HG02981 (cell line): ENCODE results near the gene TBC1D22B.
A peak's percentile ranks its signal among the peaks of the same experiment; 100 is the strongest.
"Not testable (repeated sequence)": the region's sequence is repeated elsewhere in the genome, so short reads cannot be mapped to it uniquely, and the experiment has no call there.

ENCODE experiments used
- ATAC-seq: cut with Tn5 transposase; IDR thresholded peaks from one replicate; pipeline ENCODE4 v1.9.1; 2021; ENCODE audit warnings: mild to moderate bottlenecking, moderate library complexity; ENCODE audit not compliant: unreplicated experiment

Gene TBC1D22B

DNA sequence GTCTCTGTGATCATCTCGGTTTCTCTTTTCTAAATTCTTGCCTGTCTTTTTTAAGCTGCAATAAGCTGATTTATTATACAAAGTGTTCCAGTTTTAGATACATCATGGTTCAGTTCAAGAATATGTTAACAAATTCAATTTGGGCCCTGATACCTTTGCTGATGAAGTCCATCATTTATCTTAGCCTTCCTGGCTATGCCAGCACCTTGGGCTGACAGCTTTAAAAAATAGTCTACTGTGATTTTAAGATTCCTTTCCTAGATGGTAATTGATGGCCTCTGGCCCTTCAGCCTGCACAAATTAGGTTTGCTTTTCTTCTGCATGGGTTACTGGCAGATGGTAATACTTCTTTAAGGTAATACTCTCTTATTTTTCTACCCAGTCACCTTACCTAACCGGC lies 7.4 kb downstream of the TBC1D22B start:
- ATAC-seq = no peak

DNA sequence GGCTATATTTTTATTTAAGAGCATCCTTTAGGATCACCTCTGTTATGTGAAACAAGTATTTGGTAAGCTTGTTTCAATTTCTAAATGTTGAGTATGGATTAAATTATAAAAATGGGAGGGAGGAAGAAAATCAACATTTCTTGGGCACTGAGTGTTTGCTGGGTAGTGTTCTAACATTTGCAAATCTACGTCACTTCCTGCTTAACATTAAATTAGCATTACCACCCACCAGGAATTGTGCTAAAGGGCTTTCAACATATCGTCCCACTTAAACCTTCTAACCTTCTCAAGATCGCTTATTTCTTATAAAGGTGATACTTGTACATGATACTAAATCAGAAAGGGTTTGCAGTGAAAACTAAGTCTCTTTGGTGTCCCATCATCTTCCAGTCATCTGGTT lies 8.3 kb downstream of the TBC1D22B start:
- ATAC-seq = no peak

GRCh38 chr6:37269105-37269504 lies 11.5 kb downstream of the TBC1D22B start:
- no peak for ATAC-seq

GRCh38 chr6:37272834-37273566 lies 15.4 kb downstream of the TBC1D22B start:
- no peak for ATAC-seq

DNA sequence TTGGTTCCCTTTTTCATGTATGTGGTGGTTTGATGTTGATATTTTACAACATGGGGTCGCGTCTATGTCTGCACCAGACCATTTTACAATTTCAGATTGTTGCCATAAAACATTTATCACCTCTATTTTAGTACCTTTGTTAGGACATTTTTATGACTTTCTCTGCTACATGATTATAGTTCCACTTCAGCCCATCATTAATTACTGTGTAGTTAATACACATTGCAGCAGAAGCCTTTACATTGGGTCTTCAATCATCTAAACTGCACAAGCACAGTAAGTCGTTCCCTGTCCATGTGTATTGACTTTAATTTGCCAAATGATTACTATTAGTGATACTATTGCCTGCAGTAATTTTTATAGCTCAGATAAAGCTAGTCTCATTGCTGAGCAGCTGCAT lies 16.1 kb downstream of the TBC1D22B start:
- no peak for ATAC-seq

DNA sequence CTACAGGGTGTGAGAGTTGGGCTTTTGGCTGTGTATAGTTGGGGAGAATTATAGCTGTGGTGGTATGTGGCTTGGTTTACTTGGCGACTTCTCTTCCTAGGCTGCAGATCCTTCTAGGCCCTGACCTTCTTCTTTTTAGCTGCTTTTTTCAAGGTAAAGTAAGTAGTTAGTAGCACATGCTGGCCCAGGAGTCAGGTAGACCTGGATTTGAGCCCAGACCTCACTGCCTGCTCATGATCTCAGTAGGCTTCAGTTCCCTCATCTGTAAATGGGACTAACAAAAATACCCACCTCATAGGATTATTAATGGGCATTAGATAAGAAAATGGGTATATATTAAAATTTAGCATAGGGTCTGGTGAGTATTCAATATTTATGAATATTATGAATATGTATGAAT lies 17.8 kb downstream of the TBC1D22B start:
- no peak for ATAC-seq

DNA sequence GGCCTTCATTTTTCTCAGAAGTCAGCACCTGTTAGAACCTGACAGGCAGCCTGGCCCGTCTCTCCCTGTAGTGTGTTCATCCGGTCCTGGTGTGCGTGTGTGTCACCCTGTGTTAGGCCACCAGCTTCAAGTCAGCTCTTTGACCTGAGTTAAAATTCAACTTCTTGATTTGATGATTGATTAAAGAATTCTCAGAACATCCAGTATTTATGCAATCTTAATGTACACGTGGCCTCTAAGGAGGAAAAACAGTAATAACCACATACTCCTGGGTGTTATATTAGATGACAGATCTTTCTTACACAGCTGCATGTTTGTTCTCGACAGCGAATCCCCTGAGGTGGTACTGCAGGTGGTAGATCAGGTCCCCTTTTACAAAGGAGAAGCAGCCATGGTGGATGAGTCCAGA lies 19.4 kb downstream of the TBC1D22B start:
- peak; percentile 70 for ATAC-seq

DNA sequence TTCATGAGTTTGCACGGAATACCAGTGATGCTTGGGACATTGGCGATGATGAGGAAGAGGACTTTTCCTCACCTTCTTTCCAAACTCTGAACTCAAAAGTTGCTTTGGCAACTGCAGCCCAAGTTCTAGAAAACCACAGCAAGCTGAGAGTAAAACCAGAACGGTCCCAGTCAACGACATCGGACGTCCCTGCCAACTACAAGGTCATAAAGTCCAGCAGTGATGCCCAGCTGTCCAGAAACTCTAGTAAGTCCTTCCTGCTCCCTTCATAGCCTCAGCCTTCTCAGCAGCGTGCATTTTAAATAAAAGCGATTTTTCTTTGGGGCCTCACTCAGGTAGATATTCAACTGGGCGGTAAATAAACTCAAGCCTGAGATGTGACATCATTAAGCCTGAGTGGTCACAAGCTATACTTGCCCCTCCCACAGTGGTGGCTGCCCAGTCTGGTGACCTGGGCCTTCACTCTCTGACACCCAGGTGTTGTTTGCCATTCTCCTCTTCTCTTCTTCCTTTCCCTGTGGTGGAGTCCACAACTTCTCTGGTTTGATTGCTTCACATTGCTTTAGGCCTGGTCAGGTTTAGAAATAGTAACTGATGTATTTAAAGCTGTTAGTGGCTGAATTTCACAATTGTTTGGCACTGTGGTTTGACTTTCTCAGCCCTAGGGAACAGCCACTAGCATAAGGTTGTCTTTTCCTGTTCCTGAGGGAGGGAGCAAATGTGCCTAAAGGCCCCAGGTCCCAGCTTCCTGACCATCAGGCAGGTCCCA lies 22.0 kb downstream of the TBC1D22B start:
- no peak for ATAC-seq

DNA sequence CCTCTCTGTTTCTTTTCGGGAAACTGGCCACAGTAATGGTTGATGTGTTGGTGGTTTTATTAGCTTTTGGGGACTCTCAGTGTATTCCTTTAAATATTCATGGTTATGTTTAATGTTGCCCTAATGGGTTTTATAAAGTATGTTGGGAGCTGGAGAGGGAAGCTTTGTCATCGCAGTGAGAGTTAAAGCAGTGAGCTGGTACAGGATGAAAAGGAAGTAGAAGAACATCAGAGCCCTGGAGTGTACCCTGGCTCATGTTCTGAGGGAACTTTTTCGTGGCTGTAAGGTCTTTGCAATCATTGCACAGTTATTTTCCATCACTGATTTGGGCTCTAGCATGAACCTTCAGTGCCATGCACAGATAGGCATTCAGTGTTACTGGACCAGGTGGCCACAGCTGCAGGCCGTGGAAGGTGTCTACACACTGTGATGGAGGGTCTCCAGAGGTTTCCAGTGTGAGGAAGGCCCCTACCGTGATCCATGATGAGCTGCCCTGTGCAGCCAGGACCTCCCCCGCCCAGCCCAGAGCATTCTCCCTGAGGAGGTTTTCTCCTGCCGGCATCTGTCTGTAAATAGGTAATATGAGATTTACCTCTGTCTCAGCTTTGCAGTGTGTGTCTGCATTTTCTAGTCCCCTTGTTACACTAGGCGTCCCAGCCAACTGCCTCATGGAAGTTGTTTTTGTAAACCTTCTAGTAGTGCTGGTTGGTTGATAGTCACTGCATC lies 22.8 kb downstream of the TBC1D22B start:
- ATAC-seq = no peak

GRCh38 chr6:37282371-37282770 lies 24.8 kb downstream of the TBC1D22B start:
- ATAC-seq = no peak

GRCh38 chr6:37283268-37283667 lies 25.7 kb downstream of the TBC1D22B start:
- no peak for ATAC-seq

GRCh38 chr6:37283671-37284151 lies 26.1 kb downstream of the TBC1D22B start:
- no peak for ATAC-seq

DNA sequence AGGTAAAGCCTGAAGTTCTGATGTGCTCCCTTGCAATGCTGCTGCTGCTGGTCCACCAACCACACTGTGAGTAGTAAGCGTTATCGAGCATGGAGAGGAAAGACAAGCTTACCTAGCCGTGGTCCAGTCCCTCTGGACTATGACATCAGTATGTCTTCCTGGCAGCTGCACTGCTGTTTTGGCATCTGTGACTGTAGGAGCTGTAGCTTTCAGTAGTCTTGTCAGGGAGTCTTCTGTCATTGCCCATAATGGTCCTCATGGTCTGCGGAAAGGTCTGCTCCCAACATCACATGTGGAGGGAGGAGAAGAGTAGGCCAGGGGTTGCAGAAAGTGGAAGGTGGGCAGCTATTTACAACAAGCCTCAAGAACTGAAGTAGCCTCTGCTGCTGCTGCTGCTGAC lies 27.2 kb downstream of the TBC1D22B start:
- no peak for ATAC-seq

GRCh38 chr6:37285861-37286311 lies 28.3 kb downstream of the TBC1D22B start:
- ATAC-seq = no peak

DNA sequence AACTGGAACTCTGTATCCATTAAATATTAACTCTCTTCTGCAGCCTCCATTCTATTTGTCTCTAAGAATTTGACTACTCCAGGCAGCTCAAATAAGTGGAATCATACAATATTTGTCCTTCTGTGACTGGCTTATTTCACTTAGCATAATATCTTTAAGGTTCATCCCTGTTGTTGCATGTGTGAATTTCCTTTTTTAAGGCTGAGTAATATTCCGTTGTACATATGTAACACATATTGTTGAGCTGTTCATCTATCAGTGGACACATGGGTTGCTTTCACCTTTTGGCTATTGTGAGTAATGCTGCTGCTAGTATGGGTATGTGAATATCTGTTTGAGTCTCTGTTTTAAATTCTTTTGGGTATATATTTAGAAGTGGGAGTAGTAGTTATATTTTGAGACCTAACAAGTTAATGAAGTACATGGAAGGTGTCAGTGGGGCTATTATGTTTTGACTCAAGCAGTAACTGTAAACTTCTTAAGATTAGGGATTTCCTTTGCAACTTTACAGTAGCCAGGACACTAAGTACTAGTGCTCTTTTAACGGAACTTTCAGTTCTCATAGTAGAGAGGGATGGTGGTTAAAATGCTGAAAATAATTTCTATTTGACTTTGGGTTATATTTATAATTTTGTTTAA lies 30.1 kb downstream of the TBC1D22B start:
- peak; percentile 45 for ATAC-seq

GRCh38 chr6:37288247-37288646 lies 30.7 kb downstream of the TBC1D22B start:
- ATAC-seq = no peak

- ATAC-seq = no peak
Observed at GRCh38 chr6:37289931-37290330, 32.4 kb downstream of the TBC1D22B start.

DNA sequence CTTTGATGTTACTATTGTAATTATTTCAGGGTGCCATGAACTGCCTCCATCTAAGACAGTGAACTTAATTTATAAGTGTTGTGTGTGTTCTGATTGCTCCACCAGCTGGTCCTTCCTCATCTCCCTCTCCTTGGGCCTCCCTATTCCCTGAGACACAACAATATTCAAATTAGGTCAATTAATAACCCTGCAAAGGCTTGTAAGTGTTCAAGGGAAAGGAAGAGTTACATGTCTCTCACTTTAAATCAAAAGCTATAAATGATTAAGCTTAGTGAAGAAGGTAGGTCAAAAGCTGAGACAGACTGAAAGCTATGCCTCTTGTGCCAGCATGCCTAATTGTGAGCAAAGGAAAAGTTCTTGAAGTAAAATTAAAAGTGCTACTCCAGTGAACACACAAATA lies 35.9 kb downstream of the TBC1D22B start:
- no peak for ATAC-seq

DNA sequence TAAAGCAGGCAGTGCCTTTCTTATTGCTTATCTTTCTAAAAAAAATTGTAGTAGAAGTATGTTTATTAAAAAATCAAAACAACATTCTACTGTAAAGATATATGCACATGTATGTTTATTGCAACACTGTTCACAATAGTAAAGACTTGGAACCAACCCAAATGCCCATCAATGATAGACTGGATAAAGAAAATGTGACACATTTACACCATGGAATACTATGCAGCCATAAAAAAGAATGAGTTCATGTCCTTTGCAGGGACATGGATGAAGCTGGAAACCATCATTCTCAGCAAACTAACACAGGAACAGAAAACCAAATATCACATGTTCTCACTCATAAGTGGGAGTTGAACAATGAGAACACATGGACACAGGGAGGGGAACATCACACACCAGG lies 40.1 kb downstream of the TBC1D22B start:
- not testable (repeated sequence) for ATAC-seq

DNA sequence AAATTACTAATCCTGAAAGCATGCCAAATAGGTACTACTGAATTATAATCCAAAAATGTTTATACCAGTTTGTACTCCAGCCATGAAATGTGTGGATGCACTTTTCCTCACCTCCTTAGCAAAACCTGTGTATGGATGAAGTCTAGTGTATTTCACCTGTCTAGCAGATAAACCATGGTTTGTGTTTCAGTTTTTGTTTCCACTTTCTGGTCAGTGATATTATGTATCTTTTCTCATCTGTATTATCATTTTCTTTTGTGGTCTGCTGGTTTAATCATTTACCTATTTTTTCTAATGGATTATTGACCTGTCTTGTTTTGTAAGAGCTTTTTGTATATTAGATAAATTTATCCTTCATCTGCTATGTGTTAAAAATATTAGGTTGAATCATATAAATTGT lies 41.4 kb downstream of the TBC1D22B start:
- ATAC-seq = no peak

GRCh38 chr6:37299990-37300389 lies 42.4 kb downstream of the TBC1D22B start:
- ATAC-seq = no peak
